ENCODE measurements around the gene IRF4.

The IRF4 gene

DNA sequence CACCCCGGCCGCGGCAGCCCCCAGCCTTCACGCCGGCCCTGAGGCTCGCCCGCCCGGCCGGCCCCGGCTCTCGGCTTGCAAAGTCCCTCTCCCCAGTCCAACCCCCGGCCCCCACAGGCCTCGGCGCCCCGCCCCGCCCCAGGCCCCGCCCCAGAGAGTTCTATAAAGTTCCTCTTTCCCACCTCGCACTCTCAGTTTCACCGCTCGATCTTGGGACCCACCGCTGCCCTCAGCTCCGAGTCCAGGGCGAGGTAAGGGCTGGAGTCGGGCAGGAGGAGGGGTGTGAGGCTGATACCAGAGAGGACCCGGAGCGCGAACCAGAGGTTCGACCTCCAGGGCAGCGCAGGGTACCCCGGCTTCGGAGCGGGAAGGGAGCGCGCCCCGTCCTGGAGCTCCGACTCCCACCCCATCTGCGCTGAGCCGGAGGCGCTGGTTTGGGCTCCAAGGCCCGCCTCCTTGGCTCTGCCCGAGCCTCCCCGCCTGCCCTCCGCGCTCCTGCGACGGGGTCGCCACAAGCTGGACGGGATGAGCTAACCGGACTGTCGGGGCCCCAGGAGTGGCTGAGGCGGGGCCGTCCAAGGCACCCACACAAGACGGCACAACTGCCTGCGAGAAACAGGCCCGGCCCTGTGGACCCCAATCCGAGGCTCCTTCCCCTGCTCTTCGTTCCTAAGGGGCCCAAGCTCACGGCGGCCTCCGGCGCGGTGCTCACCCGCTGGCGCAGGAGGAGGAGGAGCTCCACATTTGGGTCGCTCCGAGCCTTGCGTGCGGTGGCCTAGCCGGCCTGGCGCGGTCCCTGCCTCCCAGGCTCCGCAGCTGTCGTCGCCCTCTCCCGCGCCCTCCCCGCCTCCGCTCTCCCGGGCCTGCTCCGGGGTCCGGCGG, at the start of gene IRF4:
TSS of gene IRF4 (plus strand) at position 194 of the 882 bp plus-strand sequence. CDS start 1,401 bp downstream, outside the sequence.
- Histone ChIP-seq H3K9ac (ENCODE audit: low read length) (no peak within 1 kb of the TSS), H3K36me3 (ENCODE audit: insufficient read depth, low read length) (no peaks in the 10 kb centered on the region), H3K4me1 (ENCODE audit: insufficient read depth, low read length) (no peaks in the 10 kb centered on the region), H3K4me3 (ENCODE audit: low read depth in 1 of 2, low read length in 2 of 2) (peak within 1 kb of the TSS; percentile 31 to 32), H3K27me3 (ENCODE audit: control insufficient read depth in 1 of 2, insufficient read depth in 2 of 2, low read length in 2 of 2) (peaks cover 21 to 51% of the 10 kb centered on the region in 2 donors), H3K27ac (ENCODE audit: low read depth, low read length) (no peak within 1 kb of the TSS), H3K9me3 (ENCODE audit: low read length) (no peaks in the 10 kb centered on the region)

DNA sequence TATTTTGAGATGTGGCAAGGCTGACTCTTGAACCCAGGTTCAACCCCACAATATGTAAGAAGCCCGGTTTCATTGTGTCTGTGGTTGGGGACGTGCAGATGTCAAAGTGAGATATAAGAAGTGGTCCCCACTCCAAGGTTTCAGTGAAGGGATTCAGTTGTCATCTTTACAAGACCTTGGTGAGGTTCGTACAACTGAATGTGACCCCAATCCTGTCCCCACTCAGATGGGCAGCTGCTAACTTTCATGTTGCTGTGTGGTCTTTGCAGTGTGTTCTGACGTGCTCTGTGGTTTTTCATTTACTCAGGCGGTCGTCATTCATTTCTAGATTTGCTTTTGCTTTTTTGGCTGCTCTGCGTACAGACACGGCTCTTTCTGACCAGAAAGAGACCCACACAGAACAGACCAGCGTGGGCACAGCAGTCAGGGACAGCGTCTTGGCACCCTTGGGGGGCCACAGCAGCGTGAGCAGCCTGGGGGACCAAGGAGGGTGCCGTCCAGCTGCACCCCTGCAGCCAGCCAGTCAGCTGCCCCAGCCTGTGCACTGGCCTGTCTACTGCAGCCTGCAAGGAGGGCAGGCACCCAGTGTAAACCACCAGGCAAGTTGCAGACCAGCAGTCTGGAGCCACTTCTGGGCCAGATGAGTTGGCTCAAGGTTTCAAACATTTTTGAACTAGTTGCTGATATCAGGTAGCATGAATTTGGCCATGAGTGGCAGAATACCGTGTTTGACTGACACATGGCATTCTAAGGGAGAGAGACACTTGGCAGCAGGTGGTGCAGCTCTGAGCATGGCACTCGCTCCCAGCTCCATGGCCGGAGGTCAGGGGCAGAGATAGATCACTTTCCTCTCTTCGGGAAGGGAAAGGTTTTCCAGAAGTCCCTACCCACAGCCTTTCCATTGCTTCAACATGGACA, 49.4 kb upstream of the IRF4 start:
- Histone ChIP-seq H3K4me1 (ENCODE audit: insufficient read depth, low read length) (peaks cover 6% of the 10 kb centered on the region), H3K36me3 (ENCODE audit: insufficient read depth, low read length) (no peaks in the 10 kb centered on the region), H3K27me3 (ENCODE audit: control insufficient read depth in 1 of 2, insufficient read depth in 2 of 2, low read length in 2 of 2) (no peaks in the 10 kb centered on the region), H3K9me3 (ENCODE audit: low read length) (no peaks in the 10 kb centered on the region), H3K4me3 (ENCODE audit: low read depth in 1 of 2, low read length in 2 of 2) (no peak overlapping the region), H3K9ac (ENCODE audit: low read length) (no peak overlapping the region), H3K27ac (ENCODE audit: low read depth, low read length) (no peak overlapping the region)

DNA sequence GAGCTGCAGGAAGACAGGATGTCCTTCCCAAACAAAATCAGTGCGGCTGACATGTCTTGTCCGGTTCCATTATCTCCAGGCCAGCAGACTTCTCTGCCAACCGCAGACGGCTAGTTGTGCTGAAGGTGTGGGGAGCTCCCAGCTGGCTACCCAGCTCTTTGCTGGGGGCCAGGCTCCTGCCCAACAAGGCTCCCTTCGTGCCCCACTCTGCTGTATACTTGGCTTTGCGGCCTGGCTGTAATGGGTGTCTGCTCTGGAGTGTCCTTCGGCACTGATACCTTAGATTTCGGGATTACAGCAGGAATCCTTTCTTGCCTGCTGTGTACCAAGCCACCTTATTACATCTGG, 48.7 kb upstream of the IRF4 start:
- H3K36me3 ChIP-seq (ENCODE audit: insufficient read depth, low read length): peaks cover 1% of the 10 kb centered on the region
- H3K4me1 ChIP-seq (ENCODE audit: insufficient read depth, low read length): peaks cover under 1% of the 10 kb centered on the region
- H3K9me3 ChIP-seq (ENCODE audit: low read length): no peaks in the 10 kb centered on the region
- no peak overlapping the region for H3K4me3 ChIP-seq (ENCODE audit: low read depth in 1 of 2, low read length in 2 of 2)
- no peak overlapping the region for H3K9ac ChIP-seq (ENCODE audit: low read length)
- H3K27me3 ChIP-seq (ENCODE audit: control insufficient read depth in 1 of 2, insufficient read depth in 2 of 2, low read length in 2 of 2): no peaks in the 10 kb centered on the region
- H3K27ac ChIP-seq (ENCODE audit: low read depth, low read length): no peak overlapping the region

DNA sequence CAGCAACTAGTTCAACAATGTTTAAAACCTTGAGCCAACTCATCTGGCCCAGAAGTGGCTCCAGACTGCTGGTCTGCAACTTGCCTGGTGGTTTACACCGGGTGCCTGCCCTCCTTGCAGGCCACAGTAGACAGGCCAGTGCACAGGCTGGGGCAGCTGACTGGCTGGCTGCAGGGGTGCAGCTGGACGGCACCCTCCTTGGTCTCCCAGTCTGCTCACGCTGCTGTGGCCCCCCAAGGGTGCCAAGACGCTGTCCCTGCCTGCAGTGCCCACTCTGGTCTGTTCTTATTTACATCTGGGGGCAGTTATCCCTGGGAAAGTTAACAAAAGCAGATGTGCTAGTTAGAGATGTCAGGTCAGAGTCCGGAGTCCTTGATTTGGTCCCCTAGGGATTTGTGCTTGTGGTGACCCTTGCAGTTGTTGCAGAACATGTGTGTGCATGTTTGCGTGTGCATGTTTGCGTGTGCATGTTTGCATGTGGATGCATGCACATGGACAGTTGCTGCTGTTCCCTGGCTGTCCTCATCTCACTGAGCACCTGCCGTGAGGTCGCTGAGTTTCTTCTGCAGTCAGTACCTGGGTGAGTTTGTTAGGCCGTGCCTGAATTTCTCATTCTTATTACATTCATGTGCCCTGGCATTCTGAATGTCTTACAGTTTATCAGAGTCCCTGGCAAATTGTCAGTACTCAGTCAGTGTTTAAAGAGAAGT, 48.2 kb upstream of the IRF4 start:
- Histone ChIP-seq H3K9ac (ENCODE audit: low read length) (no peak overlapping the region), H3K27ac (ENCODE audit: low read depth, low read length) (no peak overlapping the region)

DNA sequence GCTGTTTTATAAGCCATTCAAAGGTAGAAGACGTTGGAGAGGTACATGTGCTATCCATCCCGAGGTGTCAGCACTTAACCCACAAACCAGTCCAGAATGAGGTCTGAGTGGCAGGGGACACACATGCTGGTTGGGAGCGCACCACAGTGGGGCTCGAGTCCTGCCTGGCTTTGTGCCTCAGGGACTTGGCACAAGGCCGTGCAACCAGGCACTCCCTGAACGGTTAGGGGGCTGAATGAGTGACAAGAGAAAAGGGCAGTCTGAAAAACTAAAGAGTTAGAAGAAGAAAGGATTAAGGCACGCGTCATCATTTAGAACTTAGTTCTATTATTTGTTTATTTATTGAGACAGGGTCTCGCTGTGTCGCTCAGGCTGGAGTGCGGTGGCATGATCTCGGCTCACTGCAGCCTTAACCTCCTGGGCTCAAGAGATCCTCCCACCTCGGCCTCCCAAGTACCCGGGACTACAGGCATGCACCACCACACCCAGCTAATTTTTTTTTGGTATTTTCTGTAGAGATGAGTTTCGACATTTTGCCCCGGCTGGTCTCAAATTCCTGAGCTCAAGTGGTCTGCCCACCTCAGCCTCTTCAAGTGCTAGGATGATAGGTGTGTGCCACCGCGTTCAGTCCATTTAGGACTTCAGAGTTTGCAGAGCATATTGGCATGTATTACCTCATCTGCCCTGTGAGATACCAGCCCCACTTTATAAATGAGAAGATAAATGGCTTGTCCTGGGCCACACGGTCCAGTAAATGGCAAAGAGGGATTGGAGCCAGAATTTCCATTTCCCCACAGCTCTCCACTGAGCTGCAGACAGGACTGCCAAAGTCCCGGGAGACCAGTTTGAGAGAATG, 47.4 kb upstream of the IRF4 start:
- H3K4me3 ChIP-seq (ENCODE audit: low read depth in 1 of 2, low read length in 2 of 2): no peak overlapping the region
- no peak overlapping the region for H3K9ac ChIP-seq (ENCODE audit: low read length)
- no peaks in the 10 kb centered on the region for H3K9me3 ChIP-seq (ENCODE audit: low read length)
- no peaks in the 10 kb centered on the region for H3K27me3 ChIP-seq (ENCODE audit: control insufficient read depth in 1 of 2, insufficient read depth in 2 of 2, low read length in 2 of 2)
- H3K36me3 ChIP-seq (ENCODE audit: insufficient read depth, low read length): peaks cover 15% of the 10 kb centered on the region
- H3K27ac ChIP-seq (ENCODE audit: low read depth, low read length): no peak overlapping the region
- no peaks in the 10 kb centered on the region for H3K4me1 ChIP-seq (ENCODE audit: insufficient read depth, low read length)

More for the DNA sequence above, 48.2 kb upstream of the IRF4 start:
- Histone ChIP-seq H3K36me3 (ENCODE audit: insufficient read depth, low read length) (peaks cover 7% of the 10 kb centered on the region), H3K27me3 (ENCODE audit: control insufficient read depth in 1 of 2, insufficient read depth in 2 of 2, low read length in 2 of 2) (no peaks in the 10 kb centered on the region), H3K9me3 (ENCODE audit: low read length) (no peaks in the 10 kb centered on the region), H3K4me1 (ENCODE audit: insufficient read depth, low read length) (no peaks in the 10 kb centered on the region), H3K4me3 (ENCODE audit: low read depth in 1 of 2, low read length in 2 of 2) (no peak overlapping the region)

DNA sequence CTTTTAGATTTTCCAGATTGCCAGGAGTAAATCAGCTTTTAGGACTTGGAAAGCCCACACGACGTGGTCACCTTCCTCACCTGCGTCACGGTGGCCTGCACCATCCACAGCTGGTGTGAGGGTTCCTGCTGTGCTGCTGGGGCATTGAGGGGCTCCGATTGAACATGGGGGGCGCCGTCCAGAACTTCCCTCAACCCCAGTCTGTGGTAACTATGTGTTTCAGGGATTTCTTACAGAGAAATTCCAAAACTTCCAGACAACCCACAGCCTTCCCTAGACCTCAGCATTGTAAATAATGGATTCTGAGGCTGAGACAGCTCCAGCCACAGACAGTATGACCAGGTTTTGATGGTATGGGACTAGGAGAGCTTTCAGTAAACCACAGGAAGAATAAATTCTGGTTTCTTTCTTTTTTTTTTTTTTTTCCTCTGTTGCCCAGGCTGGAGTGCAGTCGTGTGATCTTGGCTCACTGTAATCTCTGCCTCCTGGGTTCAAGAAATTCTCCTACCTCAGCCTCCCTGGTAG, 46.7 kb upstream of the IRF4 start:
- Histone ChIP-seq H3K36me3 (ENCODE audit: insufficient read depth, low read length) (peaks cover 22% of the 10 kb centered on the region), H3K9me3 (ENCODE audit: low read length) (no peaks in the 10 kb centered on the region), H3K9ac (ENCODE audit: low read length) (no peak overlapping the region), H3K27me3 (ENCODE audit: control insufficient read depth in 1 of 2, insufficient read depth in 2 of 2, low read length in 2 of 2) (no peaks in the 10 kb centered on the region), H3K4me1 (ENCODE audit: insufficient read depth, low read length) (no peaks in the 10 kb centered on the region), H3K4me3 (ENCODE audit: low read depth in 1 of 2, low read length in 2 of 2) (no peak overlapping the region), H3K27ac (ENCODE audit: low read depth, low read length) (no peak overlapping the region)

DNA sequence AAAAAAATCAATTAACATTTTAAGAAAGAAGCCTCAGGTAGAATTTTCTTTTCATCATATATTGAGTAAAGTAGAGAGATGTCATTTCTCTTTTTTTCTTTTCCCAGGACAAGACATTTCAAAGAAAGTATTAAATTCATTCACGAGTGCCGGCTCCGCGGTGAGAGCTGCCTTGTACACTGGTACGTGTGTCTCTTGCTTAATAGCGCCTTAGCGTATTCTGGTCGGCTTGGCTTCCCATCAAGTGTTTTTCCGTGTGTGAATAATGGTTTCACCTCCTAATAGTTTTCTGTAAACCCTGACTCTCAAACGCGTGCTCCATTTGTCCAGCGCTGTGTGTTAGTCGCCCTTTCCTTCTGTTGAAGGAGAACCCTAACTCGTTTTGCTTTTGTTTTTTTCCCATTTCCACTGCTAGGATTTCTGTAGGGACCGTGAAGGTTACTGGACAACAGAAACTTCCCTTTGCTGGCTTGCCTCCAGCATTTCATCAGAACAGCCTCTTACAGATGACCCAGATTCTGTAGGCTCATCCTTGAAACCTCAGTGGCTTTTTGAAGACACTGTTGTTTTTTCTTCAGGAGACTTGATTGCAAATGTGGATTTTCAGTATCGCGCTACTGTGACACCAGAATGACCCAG, 45.7 kb upstream of the IRF4 start:
- Histone ChIP-seq H3K9ac (ENCODE audit: low read length) (no peak overlapping the region), H3K36me3 (ENCODE audit: insufficient read depth, low read length) (peaks cover 25% of the 10 kb centered on the region), H3K4me1 (ENCODE audit: insufficient read depth, low read length) (no peaks in the 10 kb centered on the region), H3K9me3 (ENCODE audit: low read length) (no peaks in the 10 kb centered on the region), H3K4me3 (ENCODE audit: low read depth in 1 of 2, low read length in 2 of 2) (no peak overlapping the region), H3K27me3 (ENCODE audit: control insufficient read depth in 1 of 2, insufficient read depth in 2 of 2, low read length in 2 of 2) (no peaks in the 10 kb centered on the region), H3K27ac (ENCODE audit: low read depth, low read length) (no peak overlapping the region)

DNA sequence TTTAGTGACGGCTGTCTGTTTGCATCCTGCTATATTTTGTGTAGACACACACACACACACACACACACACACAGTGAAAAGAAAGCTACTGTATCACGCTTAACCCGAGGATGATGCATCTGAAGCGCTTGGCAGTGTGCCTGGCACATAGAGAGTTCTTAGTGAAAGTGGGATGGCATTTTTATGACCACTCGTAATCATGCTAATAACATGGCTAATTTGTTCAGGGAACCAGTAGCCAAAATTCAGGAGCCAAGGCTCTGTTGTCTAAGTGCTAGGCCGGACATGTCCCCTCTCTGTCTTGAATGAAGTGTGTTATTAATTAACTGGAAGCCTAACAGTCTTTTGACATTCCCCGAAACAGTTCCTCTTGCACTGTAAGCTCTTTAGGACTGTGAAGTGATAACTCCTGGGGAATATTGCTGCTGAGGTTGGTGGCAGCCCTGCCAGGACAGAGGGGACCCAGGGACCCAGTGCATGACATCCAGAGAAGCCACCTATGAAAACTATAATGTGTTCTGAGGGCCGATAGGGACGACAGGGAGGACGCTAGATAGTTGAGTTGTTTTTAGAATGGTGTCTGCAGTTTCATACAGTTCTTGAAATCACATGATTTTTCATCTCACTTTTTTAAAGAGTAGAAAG, 45.0 kb upstream of the IRF4 start:
- no peak overlapping the region for H3K9ac ChIP-seq (ENCODE audit: low read length)
- H3K4me1 ChIP-seq (ENCODE audit: insufficient read depth, low read length): no peaks in the 10 kb centered on the region
- H3K4me3 ChIP-seq (ENCODE audit: low read depth in 1 of 2, low read length in 2 of 2): no peak overlapping the region
- no peaks in the 10 kb centered on the region for H3K27me3 ChIP-seq (ENCODE audit: control insufficient read depth in 1 of 2, insufficient read depth in 2 of 2, low read length in 2 of 2)
- H3K27ac ChIP-seq (ENCODE audit: low read depth, low read length): no peak overlapping the region
- H3K9me3 ChIP-seq (ENCODE audit: low read length): no peaks in the 10 kb centered on the region
- peaks cover 25% of the 10 kb centered on the region for H3K36me3 ChIP-seq (ENCODE audit: insufficient read depth, low read length)

DNA sequence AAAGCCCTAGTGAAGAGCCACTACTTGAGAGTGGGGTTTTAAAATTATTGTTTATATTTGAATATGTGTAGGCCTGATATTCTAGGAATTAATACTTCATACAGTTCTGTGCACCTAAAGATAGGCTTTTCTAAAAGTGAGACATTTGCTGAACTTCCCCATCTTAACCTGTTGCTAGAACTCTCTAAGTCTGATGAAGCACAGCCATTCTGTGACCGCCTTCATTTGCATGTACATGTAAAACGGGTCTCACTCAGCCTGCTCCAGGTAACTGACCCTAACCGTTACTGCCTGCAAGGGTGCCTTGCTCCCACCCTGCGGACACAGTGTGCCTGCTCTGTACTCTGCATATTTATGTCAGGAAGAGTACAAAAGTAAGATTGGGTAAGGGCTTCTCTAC, 44.3 kb upstream of the IRF4 start:
- Histone ChIP-seq H3K27ac (ENCODE audit: low read depth, low read length) (no peak overlapping the region), H3K36me3 (ENCODE audit: insufficient read depth, low read length) (peaks cover 25% of the 10 kb centered on the region), H3K9me3 (ENCODE audit: low read length) (no peaks in the 10 kb centered on the region)

More for the DNA sequence above, 44.3 kb upstream of the IRF4 start:
- Histone ChIP-seq H3K4me3 (ENCODE audit: low read depth in 1 of 2, low read length in 2 of 2) (no peak overlapping the region), H3K27me3 (ENCODE audit: control insufficient read depth in 1 of 2, insufficient read depth in 2 of 2, low read length in 2 of 2) (no peaks in the 10 kb centered on the region), H3K9ac (ENCODE audit: low read length) (no peak overlapping the region), H3K4me1 (ENCODE audit: insufficient read depth, low read length) (no peaks in the 10 kb centered on the region)
